Duodenal mucosa (tissue), 2 donors: ENCODE results near the gene MBLAC2.

Source experiments
- H3K27ac ChIP-seq: one replicate; pipeline ENCODE4 v1.7.0; 2013; ENCODE audit warnings: low read depth, low read length
- H3K27me3 ChIP-seq, 2 donors: one replicate each; pipeline ENCODE4 v1.7.0; 2013; ENCODE audit warnings: low read length in 2 of 2, control low read depth in 1 of 2; ENCODE audit not compliant: insufficient read depth in 2 of 2, control insufficient read depth in 1 of 2
- H3K36me3 ChIP-seq, 2 donors: one replicate each; pipeline ENCODE4 v1.7.0; 2013; ENCODE audit warnings: low read length in 2 of 2, control low read depth in 1 of 2; ENCODE audit not compliant: insufficient read depth in 2 of 2, control insufficient read depth in 1 of 2
- H3K4me1 ChIP-seq, 2 donors: one replicate each; pipeline ENCODE4 v1.7.0; 2013; ENCODE audit warnings: low read length in 2 of 2, control low read depth in 1 of 2; ENCODE audit not compliant: insufficient read depth in 2 of 2, control insufficient read depth in 1 of 2
- H3K4me3 ChIP-seq, 2 donors: one replicate each; pipeline ENCODE4 v1.7.0; 2013; ENCODE audit warnings: low read length in 2 of 2, low read depth in 1 of 2
- H3K9ac ChIP-seq, 2 donors: one replicate each; pipeline ENCODE4 v1.7.0; 2013; ENCODE audit warnings: low read length in 2 of 2, low read depth in 1 of 2
- H3K9me3 ChIP-seq, 2 donors: one replicate each; pipeline ENCODE4 v1.7.0; 2013; ENCODE audit warnings: low read length in 2 of 2, control low read depth in 1 of 2; ENCODE audit not compliant: control insufficient read depth in 1 of 2

The MBLAC2 gene

DNA sequence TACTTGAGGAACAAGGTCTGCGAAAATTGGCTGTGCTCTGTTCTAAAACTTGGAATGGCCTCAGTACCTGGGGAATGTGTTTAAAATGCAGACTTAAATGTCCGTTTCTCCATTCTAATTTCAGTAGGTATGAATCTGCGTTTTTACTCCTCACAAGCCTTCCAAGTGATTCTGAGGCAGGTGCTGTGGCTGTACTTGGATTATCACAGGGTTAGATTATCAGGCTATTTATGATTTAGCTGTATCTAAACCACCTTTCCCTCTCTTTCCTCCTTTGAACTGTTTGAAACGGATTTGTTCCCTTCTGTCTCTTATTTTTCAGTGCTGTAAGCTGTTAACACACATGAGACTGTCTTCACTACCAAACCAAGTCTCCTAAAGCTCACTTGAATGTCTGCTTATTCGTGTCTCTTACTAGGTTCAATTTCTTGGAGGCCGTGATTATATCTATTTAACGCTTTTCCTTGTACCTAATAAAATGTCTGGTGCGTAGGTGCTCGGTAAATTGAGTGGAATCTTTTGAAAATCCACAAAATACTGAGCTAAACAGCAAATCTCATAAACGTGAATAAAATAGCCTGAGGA is 64.3 kb downstream of the MBLAC2 start:
- no peaks in the 10 kb centered on the region for H3K27me3 ChIP-seq
- peak overlapping the region; percentile 88 to 90 for H3K9ac ChIP-seq
- H3K4me3 ChIP-seq = peak overlapping the region; percentile 88 to 97
- H3K9me3 ChIP-seq = peaks cover 0 to 2% of the 10 kb centered on the region in 2 donors
- peaks cover 5 to 8% of the 10 kb centered on the region in 2 donors for H3K4me1 ChIP-seq
- H3K36me3 ChIP-seq = peaks cover 0 to 4% of the 10 kb centered on the region in 2 donors
- H3K27ac ChIP-seq = peak overlapping the region; percentile 59

GRCh38 chr5:90409318-90410177 is 65.0 kb downstream of the MBLAC2 start, which contains the start of gene CETN3:
TSS of gene CETN3 (minus strand) at chr5:90409756. CDS start at chr5:90409661, 95 bp downstream.
- Histone ChIP-seq H3K9ac (peak within 1 kb of the TSS; percentile 96 to 100), H3K9me3 (peaks cover 0 to 2% of the 10 kb centered on the region in 2 donors)

GRCh38 chr5:90408571-90409317 is 65.8 kb downstream of the MBLAC2 start:
- H3K27me3 ChIP-seq = no peaks in the 10 kb centered on the region
- H3K4me3 ChIP-seq = peak overlapping the region; percentile 98 to 99
- peaks cover 0 to 2% of the 10 kb centered on the region in 2 donors for H3K9me3 ChIP-seq
- H3K4me1 ChIP-seq = peaks cover 5 to 8% of the 10 kb centered on the region in 2 donors
- H3K36me3 ChIP-seq = peaks cover 3 to 4% of the 10 kb centered on the region in 2 donors
- peak overlapping the region; percentile 96 to 100 for H3K9ac ChIP-seq
- H3K27ac ChIP-seq = peak overlapping the region; percentile 88

More at GRCh38 chr5:90409318-90410177, 65.0 kb downstream of the MBLAC2 start, which contains the start of gene CETN3:
- no peaks in the 10 kb centered on the region for H3K27me3 ChIP-seq
- peaks cover 5 to 8% of the 10 kb centered on the region in 2 donors for H3K4me1 ChIP-seq
- peak within 1 kb of the TSS; percentile 88 for H3K27ac ChIP-seq
- peak within 1 kb of the TSS; percentile 98 to 99 for H3K4me3 ChIP-seq
- peaks cover 3 to 4% of the 10 kb centered on the region in 2 donors for H3K36me3 ChIP-seq
